DLD1 (cell line): Measurements from ENCODE around the gene METTL27.
"Not testable (repeated sequence)": the region's sequence is repeated elsewhere in the genome, so short reads cannot be mapped to it uniquely, and the experiment has no call there.

Experiments
- in situ Hi-C: cut with HindIII; loops from 2 replicates; pipeline ENCODE4 v1.10.0; 2017; ENCODE audit warnings: low sequenced_read_pairs

The METTL27 gene

DNA sequence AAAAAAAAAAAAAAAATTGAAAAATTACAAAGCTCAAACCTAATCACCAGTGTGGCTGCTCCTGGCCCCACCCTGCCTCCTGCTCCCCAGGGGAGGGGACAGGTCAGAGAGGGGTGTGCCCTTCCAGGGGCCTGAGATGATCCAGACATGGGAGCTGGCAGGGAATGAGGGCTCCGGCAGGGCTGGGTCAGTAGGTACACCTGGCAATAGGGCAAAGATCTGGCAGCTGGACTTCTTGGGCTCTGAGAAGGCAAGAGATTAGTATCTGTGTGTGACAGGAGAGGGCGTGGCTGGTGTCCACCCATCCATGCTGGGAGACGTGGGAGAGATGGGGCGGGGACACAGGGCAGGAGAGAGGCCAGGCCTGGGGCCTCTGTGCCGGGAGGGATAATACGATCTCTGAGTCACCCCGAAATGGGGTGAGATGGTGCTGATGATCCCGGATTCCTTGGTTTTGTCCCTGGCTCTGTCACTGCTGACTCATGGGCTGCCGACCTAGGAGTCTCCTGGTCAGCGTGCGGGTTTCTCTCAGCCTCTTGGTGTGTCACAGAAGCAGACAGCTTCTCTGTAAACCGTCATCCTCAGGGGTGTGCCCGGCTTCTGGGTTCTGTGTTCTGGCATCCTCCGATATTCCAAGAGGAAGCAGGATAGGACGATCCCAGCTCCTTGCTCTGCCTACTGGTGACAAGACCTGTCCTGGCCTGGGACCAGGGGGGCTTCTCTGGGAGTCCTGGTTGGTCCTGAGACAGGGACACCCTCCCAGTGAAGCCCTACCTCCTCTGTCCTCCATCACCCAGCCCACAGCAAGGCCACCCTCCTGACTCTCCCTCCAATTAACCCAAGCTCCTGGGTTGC lies 19.8 kb downstream of the METTL27 start:
- in situ Hi-C loops: no loop called here

DNA sequence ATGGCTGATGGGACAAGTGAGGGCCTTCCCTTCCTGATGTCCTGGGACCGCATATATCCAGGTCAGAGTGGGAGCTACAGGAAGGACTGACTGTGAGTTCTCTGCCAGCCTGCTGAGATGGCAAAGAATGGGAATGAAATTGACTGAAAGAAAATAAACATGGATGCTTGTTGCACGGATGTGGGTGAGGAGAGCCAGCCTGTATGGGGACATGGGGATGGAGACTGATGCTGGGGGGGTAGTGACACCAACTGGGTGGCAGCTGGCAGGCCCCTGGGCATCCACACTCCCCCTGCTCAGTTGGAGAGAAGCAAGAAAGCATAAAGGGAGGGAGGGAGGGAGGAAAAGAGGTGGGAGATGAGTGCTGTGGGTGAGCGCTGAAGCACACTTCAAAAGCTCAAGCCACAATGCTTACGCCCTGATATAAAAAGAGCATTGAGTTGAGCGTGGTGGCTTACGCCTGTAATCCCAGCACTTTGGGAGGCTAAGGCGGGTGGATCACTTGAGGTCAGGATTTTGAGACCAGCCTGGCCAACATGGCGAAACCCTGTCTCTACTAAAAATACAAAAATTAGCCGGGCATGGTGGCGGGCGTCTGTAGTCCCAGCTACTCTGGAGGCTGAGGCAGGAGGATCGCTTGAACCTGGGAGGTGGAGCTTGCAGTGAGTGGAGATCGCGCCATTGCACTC lies 20.6 kb downstream of the METTL27 start:
- in situ Hi-C loops: not testable (repeated sequence)

DNA sequence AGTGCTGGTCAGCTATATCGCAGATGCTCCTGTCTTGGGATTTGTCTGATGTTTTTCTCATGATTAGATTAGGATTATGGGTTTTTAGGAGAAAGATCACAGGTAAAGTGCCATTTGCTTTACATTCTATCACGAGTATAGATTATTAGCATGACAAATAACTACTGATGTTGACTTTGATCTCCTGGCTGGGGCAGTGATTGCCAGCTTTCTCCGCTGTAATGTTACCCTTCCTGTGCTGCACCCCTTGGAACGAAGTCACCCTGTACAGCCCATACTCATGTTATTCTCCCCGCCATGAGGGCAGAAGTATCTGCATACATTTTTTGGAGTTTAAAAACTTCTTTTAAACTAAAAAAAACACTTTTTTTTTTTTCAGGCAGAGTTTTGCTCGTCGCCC lies 22.3 kb downstream of the METTL27 start:
- in situ Hi-C loops: no loop called here

DNA sequence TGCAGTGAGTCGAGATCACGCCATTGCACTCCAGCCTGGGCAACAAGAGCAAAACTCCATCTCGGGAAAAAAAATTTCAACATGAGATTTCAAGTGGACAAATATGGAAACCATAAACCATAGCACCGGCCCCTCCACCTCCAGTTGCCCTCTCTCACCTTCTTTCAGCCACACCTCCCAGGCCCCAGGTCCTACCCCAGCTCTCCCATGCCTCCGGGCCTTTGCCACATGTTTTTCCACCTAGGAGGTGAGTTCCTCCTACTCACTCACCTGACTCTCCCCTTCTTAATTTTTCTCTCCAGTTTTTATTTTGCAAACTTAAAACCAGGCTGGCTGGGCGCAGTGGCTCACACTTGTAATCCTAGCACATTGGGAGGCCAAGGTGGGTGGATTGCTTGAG lies 25.2 kb downstream of the METTL27 start:
- in situ Hi-C loops: no loop called here

DNA sequence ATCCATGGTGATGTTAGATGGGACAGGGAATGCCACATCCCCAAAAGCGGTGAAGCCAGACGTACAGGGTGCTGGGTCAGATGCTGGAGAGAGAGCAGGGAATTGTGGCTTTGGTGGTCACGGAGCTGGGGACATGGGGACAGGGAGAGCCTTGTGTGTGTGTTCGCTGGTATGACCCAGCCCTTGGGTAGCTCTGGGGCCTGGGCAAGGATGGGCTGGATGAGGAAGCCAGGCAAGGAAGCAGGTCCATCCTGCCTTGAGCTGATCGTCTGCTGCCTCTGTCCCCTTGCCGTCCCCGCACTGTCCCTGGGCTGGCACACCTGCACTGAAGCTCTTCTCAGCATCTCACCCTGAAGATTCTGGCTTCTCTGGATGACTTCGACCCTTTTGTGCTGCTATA lies 26.9 kb downstream of the METTL27 start:
- in situ Hi-C loops: no loop called here

DNA sequence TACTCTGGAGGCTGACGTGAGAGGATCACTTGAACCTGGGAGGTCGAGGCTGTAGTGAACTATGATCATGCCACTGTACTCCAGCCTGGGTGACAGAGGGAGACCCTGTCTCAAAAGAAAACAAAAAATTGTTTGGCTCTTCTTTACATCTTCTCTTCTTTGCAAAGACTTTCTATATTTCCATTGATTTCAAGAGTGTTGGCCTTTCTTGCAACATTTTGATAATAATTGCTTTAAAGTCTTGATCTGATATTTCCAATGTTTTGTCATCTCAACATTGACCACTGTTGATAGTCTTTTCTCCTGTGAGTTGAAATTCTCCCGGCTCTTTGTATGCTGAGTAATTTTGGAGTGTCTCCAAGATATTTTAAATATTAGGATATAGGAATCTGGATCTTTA lies 29.3 kb downstream of the METTL27 start:
- in situ Hi-C loops: no loop called here

DNA sequence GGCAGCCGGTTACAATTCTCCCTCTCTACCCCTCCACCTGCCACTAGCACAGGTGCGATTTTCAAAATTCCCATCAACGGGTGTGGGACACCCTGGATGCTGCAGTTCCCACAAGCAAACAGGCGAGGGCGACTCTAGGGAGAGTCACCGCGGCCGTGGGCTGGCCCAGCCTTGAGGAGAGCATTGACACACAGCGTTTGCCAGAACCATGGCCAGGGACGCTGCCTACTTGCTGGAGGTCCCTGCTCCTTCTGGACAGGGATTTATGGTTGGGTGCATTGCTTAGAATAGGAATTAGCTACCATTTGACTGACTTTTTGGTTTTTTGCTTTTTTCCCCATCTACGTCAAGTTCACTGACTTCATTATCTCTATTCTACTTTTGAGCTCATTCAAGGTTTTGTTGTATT lies 30.6 kb downstream of the METTL27 start:
- in situ Hi-C loops: no loop called here

DNA sequence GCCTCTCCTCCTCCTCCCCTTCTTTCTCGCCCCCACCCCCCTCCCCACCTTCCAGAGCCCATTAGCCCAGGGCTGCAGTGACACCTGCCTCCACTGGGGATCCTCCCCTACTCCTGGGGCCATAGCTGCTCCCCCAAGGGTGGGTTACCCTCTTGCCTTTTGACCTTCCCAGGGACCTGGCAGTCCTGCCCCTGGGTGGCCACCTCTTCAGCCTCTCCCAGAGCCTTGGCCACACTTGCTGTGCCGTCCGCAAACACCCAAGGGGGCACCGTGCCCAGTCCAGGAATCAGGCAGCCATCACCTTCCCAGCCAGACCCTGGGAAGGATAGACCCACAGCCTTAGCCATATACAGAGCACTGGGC lies 31.3 kb downstream of the METTL27 start:
- in situ Hi-C loops: no loop called here

DNA sequence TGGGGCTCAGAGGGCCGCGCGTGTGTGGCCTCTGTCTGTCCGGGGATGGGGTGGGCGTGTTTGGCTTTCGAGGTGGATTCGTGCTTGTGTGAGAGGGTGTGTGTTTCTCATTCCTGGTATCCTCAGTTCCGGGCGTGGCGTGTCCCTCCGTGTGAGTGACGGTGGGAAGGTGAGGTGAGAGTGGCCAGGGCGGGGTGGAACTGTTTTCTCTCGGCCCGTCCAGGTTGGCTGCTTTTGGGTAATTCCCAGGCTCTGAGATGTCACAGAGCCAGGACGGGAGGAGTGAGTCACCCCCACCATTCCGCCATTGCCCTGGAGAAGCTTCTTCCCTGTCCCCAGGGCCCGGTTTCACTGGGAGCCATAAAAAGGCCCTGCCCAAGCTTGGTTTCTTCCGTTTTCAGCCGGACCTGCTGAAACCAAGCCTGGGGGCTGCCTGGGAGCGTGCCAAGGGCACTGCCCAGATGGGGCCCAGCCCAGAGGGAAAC lies 32.8 kb downstream of the METTL27 start:
- in situ Hi-C loops: no loop called here

DNA sequence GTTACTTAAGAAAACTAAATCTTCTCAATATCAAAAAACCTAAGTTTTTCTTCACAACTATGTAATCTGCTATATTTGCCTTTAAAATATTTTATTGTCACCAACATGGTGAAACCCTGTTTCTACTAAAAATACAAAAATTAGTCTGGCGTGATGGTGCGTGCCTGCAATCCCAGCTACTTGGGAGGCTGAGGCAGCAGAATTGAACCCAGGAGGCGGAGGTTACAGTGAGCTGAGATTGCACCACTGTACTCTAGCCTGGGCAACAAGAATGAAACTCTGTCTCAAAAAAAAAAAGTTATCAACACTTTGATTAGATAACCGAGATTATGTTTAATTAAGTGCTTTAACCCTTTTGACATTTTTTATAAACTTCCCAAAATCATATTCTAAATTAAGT lies 39.9 kb downstream of the METTL27 start:
- in situ Hi-C loops: no loop called here

DNA sequence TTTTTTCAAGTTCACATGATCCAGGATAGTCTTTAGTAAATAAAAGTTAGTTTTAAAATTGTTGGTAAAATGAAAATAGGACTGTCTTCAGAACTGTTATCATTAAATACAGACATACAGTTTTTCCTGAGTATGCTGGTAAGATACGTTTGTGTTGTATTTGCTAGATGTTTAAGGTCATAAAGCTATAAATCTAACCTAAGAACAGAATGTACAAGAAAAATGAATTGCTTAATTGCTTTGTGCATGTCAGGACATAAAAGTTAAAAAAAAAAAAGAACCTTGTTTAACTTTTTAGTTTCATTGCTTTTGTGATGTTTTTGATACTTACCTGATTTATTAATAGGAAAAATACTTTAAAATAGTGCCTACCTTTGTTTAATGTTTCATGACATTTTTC lies 40.7 kb downstream of the METTL27 start:
- in situ Hi-C loops: no loop called here

DNA sequence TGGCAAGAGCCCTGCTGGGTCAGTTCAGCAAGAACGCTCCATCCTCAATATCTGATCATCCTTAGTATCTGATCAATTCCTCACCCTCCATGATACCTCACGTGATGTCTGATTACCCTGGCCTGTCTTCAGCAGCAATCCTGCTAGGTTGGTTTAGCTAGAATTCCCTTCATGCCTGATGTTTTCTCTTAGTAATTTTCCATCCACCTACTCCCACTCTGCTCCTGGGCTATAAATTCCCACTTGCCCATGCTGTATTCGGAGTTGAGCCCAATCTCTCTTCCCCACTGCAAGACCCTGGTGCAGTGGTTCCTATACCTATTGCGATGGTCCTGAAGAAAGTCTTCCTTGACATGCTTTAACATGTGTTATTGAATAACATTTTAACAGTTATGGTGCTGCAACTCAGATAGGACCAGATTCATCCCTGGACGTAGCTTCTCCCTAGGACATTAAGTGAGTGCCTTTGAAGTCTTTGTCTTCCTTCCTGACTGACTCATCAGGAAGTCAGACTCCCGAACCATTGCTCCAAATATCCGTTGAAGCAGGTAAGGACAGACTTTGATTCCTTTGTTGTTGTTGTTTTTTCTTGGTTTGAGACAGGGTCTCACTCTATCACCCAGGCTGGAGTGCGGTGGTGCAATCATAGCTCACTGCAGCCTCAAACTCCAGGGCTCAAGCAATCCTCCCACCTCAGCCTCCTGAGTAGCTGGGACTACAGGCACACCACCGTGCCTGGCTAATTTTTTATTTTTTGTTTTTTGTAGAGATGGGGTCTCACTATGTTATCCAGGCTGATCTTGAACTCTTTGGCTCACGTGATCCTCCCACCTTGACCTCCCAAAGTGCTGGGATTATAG lies 42.8 kb downstream of the METTL27 start:
- in situ Hi-C loops: no loop called here

DNA sequence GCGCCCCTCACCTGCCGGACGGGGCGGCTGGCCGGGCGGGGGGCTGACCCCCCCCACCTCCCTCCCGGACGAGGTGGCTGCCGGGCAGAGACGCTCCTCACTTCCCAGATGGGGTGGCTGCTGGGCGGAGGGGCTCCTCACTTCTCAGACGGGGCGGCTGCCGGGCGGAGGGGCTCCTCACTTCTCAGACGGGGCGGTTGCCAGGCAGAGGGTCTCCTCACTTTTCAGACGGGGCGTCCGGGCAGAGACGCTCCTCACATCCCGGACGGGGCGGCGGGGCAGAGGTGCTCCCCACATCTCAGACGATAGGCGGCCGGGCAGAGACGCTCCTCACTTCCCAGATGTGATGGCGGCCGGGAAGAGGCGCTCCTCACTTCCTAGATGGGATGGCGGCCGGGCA lies 45.1 kb downstream of the METTL27 start:
- in situ Hi-C loops: not testable (repeated sequence)

DNA sequence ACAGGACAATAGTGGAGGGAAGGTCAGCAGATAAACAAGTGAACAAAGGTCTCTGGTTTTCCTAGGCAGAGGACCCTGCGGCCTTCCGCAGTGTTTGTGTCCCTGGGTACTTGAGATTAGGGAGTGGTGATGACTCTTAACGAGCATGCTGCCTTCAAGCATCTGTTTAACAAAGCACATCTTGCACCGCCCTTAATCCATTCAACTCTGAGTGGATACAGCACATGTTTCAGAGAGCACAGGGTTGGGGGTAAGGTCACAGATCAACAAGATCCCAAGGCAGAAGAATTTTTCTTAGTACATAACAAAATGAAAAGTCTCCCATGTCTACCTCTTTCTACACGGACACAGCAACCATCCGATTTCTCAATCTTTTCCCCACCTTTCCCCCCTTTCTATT lies 45.7 kb downstream of the METTL27 start:
- in situ Hi-C loops: not testable (repeated sequence)

DNA sequence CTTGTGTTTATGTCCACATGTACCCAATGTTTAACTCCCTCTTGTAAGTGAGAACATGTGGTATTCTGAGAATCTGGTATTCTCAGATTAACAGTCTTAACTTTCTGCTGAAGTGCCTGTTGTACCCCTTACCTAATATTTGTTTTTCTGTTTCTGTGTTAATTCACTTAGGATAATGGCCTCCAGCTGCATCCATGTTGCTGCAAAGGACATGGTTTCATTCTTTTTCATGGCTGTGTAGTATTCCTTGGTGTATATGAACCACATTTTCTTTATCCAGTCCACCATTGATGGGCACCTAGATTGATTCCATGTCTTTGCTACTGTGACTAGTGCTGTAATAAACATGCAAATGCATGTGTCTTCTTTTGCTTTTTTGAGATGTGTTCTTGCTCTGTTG lies 47.1 kb downstream of the METTL27 start:
- in situ Hi-C loops: not testable (repeated sequence)

DNA sequence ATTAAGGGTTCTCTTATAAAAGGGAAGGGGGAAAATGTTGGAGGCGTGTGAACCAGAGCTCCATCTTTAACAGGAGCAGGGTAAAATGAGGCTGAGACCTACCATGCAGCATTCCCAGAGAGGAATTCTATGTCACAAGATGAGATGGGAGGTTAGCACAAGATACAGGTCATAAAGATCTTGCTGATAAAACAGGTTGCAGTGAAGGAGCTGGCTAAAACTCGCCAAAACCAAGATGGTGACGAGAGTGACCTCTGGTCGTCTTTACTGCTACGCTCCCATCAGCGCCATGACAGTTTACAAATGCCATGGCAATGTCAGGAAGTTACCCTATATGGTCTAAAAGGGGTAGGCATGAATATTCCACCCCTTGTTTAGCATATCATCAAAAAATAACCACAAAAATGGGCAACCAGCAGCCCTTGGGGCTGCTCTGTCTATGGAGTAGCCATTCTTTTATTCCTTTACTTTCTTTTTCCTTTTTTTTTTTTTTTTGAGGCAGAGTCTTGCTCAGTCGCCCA lies 51.1 kb downstream of the METTL27 start:
- in situ Hi-C loops: not testable (repeated sequence)

DNA sequence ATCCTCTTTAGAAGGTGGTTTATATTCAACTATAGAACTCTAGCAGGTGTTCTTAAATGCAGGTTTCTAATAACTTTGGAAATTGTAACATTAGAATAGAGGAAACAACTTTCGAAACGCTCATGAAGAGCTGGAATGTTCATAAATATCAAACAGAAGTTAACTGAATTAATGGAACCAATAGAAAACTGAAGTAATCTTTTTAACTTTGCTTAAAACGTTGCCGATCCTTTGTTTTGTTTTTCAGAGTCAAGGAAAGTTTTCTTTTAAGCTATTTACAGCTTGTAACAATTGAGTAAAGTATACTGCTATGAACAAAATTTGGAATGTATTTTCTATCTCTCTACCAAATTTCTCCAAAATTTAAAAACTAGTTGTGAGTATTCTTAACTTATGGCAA lies 53.3 kb downstream of the METTL27 start:
- in situ Hi-C loops: no loop called here

DNA sequence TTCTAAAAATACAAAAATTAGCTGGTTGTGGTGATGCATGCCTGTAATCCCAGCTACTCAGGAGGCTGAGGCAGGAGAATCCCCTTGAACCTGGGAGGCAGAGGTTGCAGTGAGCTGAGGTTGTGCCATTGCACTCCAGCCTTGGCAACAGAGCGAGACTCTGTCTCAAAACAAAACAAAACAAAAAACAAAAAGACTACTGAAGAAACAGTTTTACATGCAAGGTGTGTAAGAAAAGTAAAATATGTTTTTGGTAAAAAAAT lies 54.6 kb downstream of the METTL27 start:
- in situ Hi-C loops: not testable (repeated sequence)

DNA sequence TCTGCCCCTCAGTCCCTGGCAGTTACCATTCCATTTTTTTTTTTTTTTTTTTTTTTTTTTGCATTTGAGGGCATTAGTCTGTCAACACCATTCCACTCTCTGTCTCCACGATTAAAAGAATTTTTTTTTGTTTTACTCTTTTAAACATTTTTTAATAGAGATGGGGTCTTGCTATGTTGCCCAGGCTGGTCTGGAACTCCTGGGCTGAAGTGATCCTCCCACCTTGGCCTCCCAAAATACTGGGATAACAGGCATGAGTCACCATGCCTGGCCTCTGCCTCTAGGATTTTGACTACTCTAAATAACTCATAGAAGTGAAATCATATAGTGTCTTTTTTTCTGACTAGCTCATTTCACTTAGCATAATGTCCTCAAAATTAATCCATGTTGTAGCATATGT lies 55.7 kb downstream of the METTL27 start:
- in situ Hi-C loops: no loop called here
